ENCODE data around the gene KCNIP1.

Gene KCNIP1

GRCh38 chr5:170503990-170504596 is at the start of gene KCNIP1:
KCNIP1 (plus strand) TSS chr5:170504020.
- no peak for DNase-seq (ENCODE audit: low spot score)

GRCh38 chr5:170463426-170463825 is 40.4 kb upstream of the KCNIP1 start:
- DNase-seq (ENCODE audit: low spot score), result no peak

GRCh38 chr5:170464280-170465127 is 39.3 kb upstream of the KCNIP1 start:
- no peak for DNase-seq (ENCODE audit: low spot score)

- DNase-seq (ENCODE audit: low spot score), result no peak
Observed at GRCh38 chr5:170466553-170466952, 37.3 kb upstream of the KCNIP1 start.

- no peak for DNase-seq (ENCODE audit: low spot score)
Observed at GRCh38 chr5:170466988-170467707, 36.7 kb upstream of the KCNIP1 start.

- no peak for DNase-seq (ENCODE audit: low spot score)
Observed at GRCh38 chr5:170468633-170469285, 35.1 kb upstream of the KCNIP1 start.

GRCh38 chr5:170469414-170469813 is 34.4 kb upstream of the KCNIP1 start:
- no peak for DNase-seq (ENCODE audit: low spot score)

GRCh38 chr5:170470275-170470674 is 33.5 kb upstream of the KCNIP1 start:
- no peak for DNase-seq (ENCODE audit: low spot score)

- no peak for DNase-seq (ENCODE audit: low spot score)
Observed at GRCh38 chr5:170470808-170471404, 32.9 kb upstream of the KCNIP1 start.

- DNase-seq (ENCODE audit: low spot score), result no peak
Observed at GRCh38 chr5:170471551-170472178, 32.2 kb upstream of the KCNIP1 start.

- DNase-seq (ENCODE audit: low spot score), result no peak
Observed at GRCh38 chr5:170473642-170474041, 30.2 kb upstream of the KCNIP1 start.

GRCh38 chr5:170474489-170475274 is 29.1 kb upstream of the KCNIP1 start:
- DNase-seq (ENCODE audit: low spot score), result no peak

- DNase-seq (ENCODE audit: low spot score), result no peak
Observed at GRCh38 chr5:170475294-170476000, 28.4 kb upstream of the KCNIP1 start.

GRCh38 chr5:170476704-170477103 is 27.1 kb upstream of the KCNIP1 start:
- DNase-seq (ENCODE audit: low spot score), result no peak

- DNase-seq (ENCODE audit: low spot score), result no peak
Observed at GRCh38 chr5:170477906-170478305, 25.9 kb upstream of the KCNIP1 start.

- DNase-seq (ENCODE audit: low spot score), result no peak
Observed at GRCh38 chr5:170478306-170478705, 25.5 kb upstream of the KCNIP1 start.

GRCh38 chr5:170479484-170479883 is 24.3 kb upstream of the KCNIP1 start:
- DNase-seq (ENCODE audit: low spot score), result no peak

- DNase-seq (ENCODE audit: low spot score), result no peak
Observed at GRCh38 chr5:170480260-170480659, 23.6 kb upstream of the KCNIP1 start.

GRCh38 chr5:170481849-170482248 is 22.0 kb upstream of the KCNIP1 start:
- no peak for DNase-seq (ENCODE audit: low spot score)

- no peak for DNase-seq (ENCODE audit: low spot score)
Observed at GRCh38 chr5:170482511-170482910, 21.3 kb upstream of the KCNIP1 start.
